Left lung (tissue), 10 donors: ENCODE results near the gene PTX3. TPM values are rescaled to one million over a fixed set of nuclear protein-coding genes. Genes with fewer than 3 reads are reported as not detected.

Experiments used
- ATAC-seq: fragments of 200-7000 bp; cut with Tn5 transposase; one replicate; pipeline ENCODE4 v1.9.1; 2020; ENCODE audit warnings: moderate library complexity
- DNase-seq, 4 donors: peaks; one replicate each; pipeline ENCODE4 v3.0.0-alpha.2; 2013 to 2020
- H3K27ac ChIP-seq, 2 donors: fragments of 200-600 bp; sonication (generic) in 1 of 2; one replicate each; pipeline versions ENCODE4 v1.5.0 to v1.8.0; 2020 to 2021
- H3K27me3 ChIP-seq, 2 donors: fragments of 200-600 bp; sonication (generic) in 1 of 2; one replicate each; pipeline versions ENCODE4 v1.5.0 to v1.8.0; 2020 to 2021
- H3K36me3 ChIP-seq, 2 donors: fragments of 200-600 bp; sonication (generic) in 1 of 2; one replicate each; pipeline versions ENCODE4 v1.5.0 to v1.8.0; 2020 to 2021
- H3K4me1 ChIP-seq, 2 donors: fragments of 200-600 bp; one replicate each; pipeline ENCODE4 v1.8.0; 2021
- H3K4me3 ChIP-seq, 2 donors: fragments of 200-600 bp; sonication (generic) in 1 of 2; one replicate each; pipeline versions ENCODE4 v1.5.0 to v1.8.0; 2020 to 2021; ENCODE audit warnings: mild to moderate bottlenecking in 1 of 2
- H3K9me3 ChIP-seq, 2 donors: fragments of 200-600 bp; sonication (generic) in 1 of 2; one replicate each; pipeline versions ENCODE4 v1.5.0 to v1.8.0; 2020 to 2021
- intact Hi-C, 2 donors: fragments of 100-400 bp; cut with DNase I; formaldehyde crosslinking; loops; one replicate each; pipeline versions ENCODE4 v1.11.2 to v1.14.2; 2022
- polyA plus RNA-seq, 6 donors: library from polyadenylated mRNA; unstranded; fragments of 120-200 nt; gene quantifications; one replicate each; pipeline ENCODE4 v1.2.1, GENCODE V29; 2013; ENCODE audit not compliant: insufficient read length in 6 of 6
- total RNA-seq, 2 donors: library from RNA; stranded (reverse); fragmentation: NEBNext Ultra II Directional; extraction: Animal tissue kit (Norgen Biotek cat#: 25700); gene quantifications; one replicate each; pipeline ENCODE4 v1.2.1, GENCODE V29; 2021
- TF ChIP-seq, protein P1 (sequence below), 2 donors: fragments of 200-600 bp; sonication (generic) in 1 of 2; IDR thresholded peaks; one replicate each; pipeline versions ENCODE4 v1.5.0 to v1.8.0; 2021; ENCODE audit warnings: antibody characterized with exemption in 2 of 2
- donor health status: DM: no; HTN: yes; CAD: no.
- donor health status: DM: no; HTN: no; CAD: no.

PTX3 gene
- total and polyA plus RNA-seq, 8 donors, result 5.6 to 93.7 (median 32.3) TPM

DNA sequence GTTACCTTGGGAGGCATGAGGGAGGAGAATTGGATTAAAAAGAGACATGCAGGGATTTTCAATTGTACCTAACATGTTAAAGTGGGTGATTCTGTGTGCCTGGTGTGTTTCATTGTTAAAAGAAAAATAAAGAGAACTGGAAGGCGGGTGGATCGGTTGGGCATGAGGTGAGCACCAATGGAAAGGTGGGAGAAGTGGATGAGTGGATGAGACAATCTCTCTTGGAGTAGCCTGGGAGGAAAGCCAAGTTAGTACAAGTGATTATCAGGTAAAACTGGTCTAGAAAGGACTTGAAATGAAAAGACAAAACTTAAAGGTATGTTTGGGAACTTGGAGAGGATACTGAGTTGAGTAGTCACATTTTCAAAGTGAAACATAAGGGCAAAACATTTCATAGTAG lies 54.5 kb downstream of the PTX3 start:
- no peaks in the 10 kb centered on the region for H3K9me3 ChIP-seq
- ATAC-seq, result peak; percentile 75
- no peak overlapping the region for H3K4me3 ChIP-seq
- H3K36me3 ChIP-seq, result no peaks in the 10 kb centered on the region
- no peaks in the 10 kb centered on the region for H3K27me3 ChIP-seq
- peaks cover 0 to 27% of the 10 kb centered on the region in 2 donors for H3K4me1 ChIP-seq
- intact Hi-C loops, result loop anchor here in 1 of 2 donors (10.0 kb wide), 1 partner anchor 286 kb away; no protein-coding TSS in a partner anchor
- H3K27ac ChIP-seq, result no peak overlapping the region
- TF ChIP-seq, protein P1, sequence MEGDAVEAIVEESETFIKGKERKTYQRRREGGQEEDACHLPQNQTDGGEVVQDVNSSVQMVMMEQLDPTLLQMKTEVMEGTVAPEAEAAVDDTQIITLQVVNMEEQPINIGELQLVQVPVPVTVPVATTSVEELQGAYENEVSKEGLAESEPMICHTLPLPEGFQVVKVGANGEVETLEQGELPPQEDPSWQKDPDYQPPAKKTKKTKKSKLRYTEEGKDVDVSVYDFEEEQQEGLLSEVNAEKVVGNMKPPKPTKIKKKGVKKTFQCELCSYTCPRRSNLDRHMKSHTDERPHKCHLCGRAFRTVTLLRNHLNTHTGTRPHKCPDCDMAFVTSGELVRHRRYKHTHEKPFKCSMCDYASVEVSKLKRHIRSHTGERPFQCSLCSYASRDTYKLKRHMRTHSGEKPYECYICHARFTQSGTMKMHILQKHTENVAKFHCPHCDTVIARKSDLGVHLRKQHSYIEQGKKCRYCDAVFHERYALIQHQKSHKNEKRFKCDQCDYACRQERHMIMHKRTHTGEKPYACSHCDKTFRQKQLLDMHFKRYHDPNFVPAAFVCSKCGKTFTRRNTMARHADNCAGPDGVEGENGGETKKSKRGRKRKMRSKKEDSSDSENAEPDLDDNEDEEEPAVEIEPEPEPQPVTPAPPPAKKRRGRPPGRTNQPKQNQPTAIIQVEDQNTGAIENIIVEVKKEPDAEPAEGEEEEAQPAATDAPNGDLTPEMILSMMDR (IDR thresholded peaks at IDR 0.05), result no peak
- peak in 1 of 4 donors; percentile 63 for DNase-seq

Other genes with a start within 250 kb of the PTX3 start
- 100 to 1,000 TPM in 1 of 2 donors, 10 to 100 TPM in 1; 86.8 to 143 TPM for gene VEPH1, start 66.6 kb downstream of the PTX3 start, total RNA-seq
- 10 to 100 TPM; 30.4 to 44.1 (median 40.7) TPM for gene VEPH1, start 66.6 kb downstream of the PTX3 start, polyA plus RNA-seq